ENCODE measurements around the gene TNFRSF6B. TPM values are rescaled to one million over a fixed set of nuclear protein-coding genes. Genes with fewer than 3 reads are reported as not detected.

The TNFRSF6B gene
- total and polyA plus RNA-seq, 2 donors (not counting 1 experiment from before 2014, with no cell fraction given): 3.8 to 35.2 TPM

GRCh38 chr20:63742381-63743024 is 46.1 kb downstream of the TNFRSF6B start:
- H3K4me3 ChIP-seq (replicated peaks in 1 of 4; ENCODE audit: control extremely low read depth in 1 of 4, insufficient read depth in 1 of 4, low read depth in 3 of 4, low read length in 4 of 4): no peak overlapping the region
- peaks cover 8% of the 10 kb centered on the region for H3K4me1 ChIP-seq (ENCODE audit: control insufficient read depth, extremely low read depth, insufficient read depth, low read length)
- no peak for DNase-seq (ENCODE audit: low read depth in 2 of 2)
- H4K20me1 ChIP-seq (ENCODE audit: control insufficient read depth, extremely low read depth, insufficient read depth, low read length): no peaks in the 10 kb centered on the region
- no peak overlapping the region for H3K27ac ChIP-seq (ENCODE audit: insufficient read depth, low read length)
- H3K79me2 ChIP-seq (ENCODE audit: control insufficient read depth, insufficient read depth, low read length): peaks cover 4% of the 10 kb centered on the region
- peaks cover 17% of the 10 kb centered on the region for H3K36me3 ChIP-seq (ENCODE audit: control insufficient read depth, insufficient read depth, low read length)
- H3K27me3 ChIP-seq (ENCODE audit: control insufficient read depth, insufficient read depth, low read length): no peaks in the 10 kb centered on the region
- no peak overlapping the region for H3K9ac ChIP-seq (ENCODE audit: insufficient read depth, low read length)
- H3K4me2 ChIP-seq (ENCODE audit: extremely low read depth, insufficient read depth, low read length): no peak overlapping the region
- TF ChIP-seq CTCF (conservative IDR thresholded peaks at IDR 0.05 in 1 of 2, IDR thresholded peaks at IDR 0.05 in 1 of 2; ENCODE audit: low read depth in 1 of 2, low read length in 2 of 2): no peak
- TF ChIP-seq EZH2 (IDR thresholded peaks at IDR 0.05; ENCODE audit: low read length, missing control alignments): no peak
- H3K9me3 ChIP-seq (ENCODE audit: control insufficient read depth, insufficient read depth, low read depth, low read length): no peaks in the 10 kb centered on the region
- H2AFZ ChIP-seq (ENCODE audit: low read length): no peak overlapping the region

GRCh38 chr20:63743210-63743970 is 46.9 kb downstream of the TNFRSF6B start:
- no peaks in the 10 kb centered on the region for H4K20me1 ChIP-seq (ENCODE audit: control insufficient read depth, extremely low read depth, insufficient read depth, low read length)
- H3K79me2 ChIP-seq (ENCODE audit: control insufficient read depth, insufficient read depth, low read length): peaks cover 4% of the 10 kb centered on the region
- peaks cover 8% of the 10 kb centered on the region for H3K4me1 ChIP-seq (ENCODE audit: control insufficient read depth, extremely low read depth, insufficient read depth, low read length)
- H3K36me3 ChIP-seq (ENCODE audit: control insufficient read depth, insufficient read depth, low read length): peaks cover 17% of the 10 kb centered on the region
- DNase-seq (ENCODE audit: low read depth in 2 of 2): no peak
- H3K4me2 ChIP-seq (ENCODE audit: extremely low read depth, insufficient read depth, low read length): no peak overlapping the region
- no peak overlapping the region for H3K27ac ChIP-seq (ENCODE audit: insufficient read depth, low read length)
- no peak overlapping the region for H2AFZ ChIP-seq (ENCODE audit: low read length)
- H3K27me3 ChIP-seq (ENCODE audit: control insufficient read depth, insufficient read depth, low read length): no peaks in the 10 kb centered on the region
- no peak for TF ChIP-seq EZH2 (IDR thresholded peaks at IDR 0.05; ENCODE audit: low read length, missing control alignments)
- no peak for TF ChIP-seq CTCF (conservative IDR thresholded peaks at IDR 0.05 in 1 of 2, IDR thresholded peaks at IDR 0.05 in 1 of 2; ENCODE audit: low read depth in 1 of 2, low read length in 2 of 2)
- no peak overlapping the region for H3K9ac ChIP-seq (ENCODE audit: insufficient read depth, low read length)
- no peak overlapping the region for H3K4me3 ChIP-seq (replicated peaks in 1 of 4; ENCODE audit: control extremely low read depth in 1 of 4, insufficient read depth in 1 of 4, low read depth in 3 of 4, low read length in 4 of 4)
- H3K9me3 ChIP-seq (ENCODE audit: control insufficient read depth, insufficient read depth, low read depth, low read length): no peaks in the 10 kb centered on the region

GRCh38 chr20:63744158-63744557 is 47.7 kb downstream of the TNFRSF6B start:
- no peak overlapping the region for H3K27ac ChIP-seq (ENCODE audit: insufficient read depth, low read length)
- no peak for TF ChIP-seq CTCF (conservative IDR thresholded peaks at IDR 0.05 in 1 of 2, IDR thresholded peaks at IDR 0.05 in 1 of 2; ENCODE audit: low read depth in 1 of 2, low read length in 2 of 2)
- TF ChIP-seq EZH2 (IDR thresholded peaks at IDR 0.05; ENCODE audit: low read length, missing control alignments): no peak
- peaks cover 7% of the 10 kb centered on the region for H3K4me1 ChIP-seq (ENCODE audit: control insufficient read depth, extremely low read depth, insufficient read depth, low read length)
- H2AFZ ChIP-seq (ENCODE audit: low read length): no peak overlapping the region
- no peaks in the 10 kb centered on the region for H3K9me3 ChIP-seq (ENCODE audit: control insufficient read depth, insufficient read depth, low read depth, low read length)
- no peak overlapping the region for H3K4me2 ChIP-seq (ENCODE audit: extremely low read depth, insufficient read depth, low read length)
- DNase-seq (ENCODE audit: low read depth in 2 of 2): no peak
- no peaks in the 10 kb centered on the region for H3K27me3 ChIP-seq (ENCODE audit: control insufficient read depth, insufficient read depth, low read length)
- peaks cover 4% of the 10 kb centered on the region for H3K79me2 ChIP-seq (ENCODE audit: control insufficient read depth, insufficient read depth, low read length)
- H3K9ac ChIP-seq (ENCODE audit: insufficient read depth, low read length): no peak overlapping the region
- H4K20me1 ChIP-seq (ENCODE audit: control insufficient read depth, extremely low read depth, insufficient read depth, low read length): no peaks in the 10 kb centered on the region
- peaks cover 17% of the 10 kb centered on the region for H3K36me3 ChIP-seq (ENCODE audit: control insufficient read depth, insufficient read depth, low read length)
- H3K4me3 ChIP-seq (replicated peaks in 1 of 4; ENCODE audit: control extremely low read depth in 1 of 4, insufficient read depth in 1 of 4, low read depth in 3 of 4, low read length in 4 of 4): no peak overlapping the region

All from fibroblast of lung (primary cell).